K562 (cell line): Measurements from ENCODE around the gene TTC16. TPM values are rescaled to one million over a fixed set of nuclear protein-coding genes. Genes with fewer than 3 reads are reported as not detected.

Source experiments
- PREB ChIP-seq: sonication (generic); formaldehyde crosslinking; IDR thresholded peaks from 2 replicates; pipeline ENCODE4 v1.8.1; 2023; ENCODE audit warnings: mild to moderate bottlenecking, missing genetic modification reagents
- SREBF2 ChIP-seq: sonication (generic); formaldehyde crosslinking; IDR thresholded peaks from 2 replicates; pipeline ENCODE4 v1.4.0; 2020; ENCODE audit warnings: mild to moderate bottlenecking, missing genetic modification reagents
- TSHZ1 ChIP-seq: fragments of 250-450 bp; sonication (Bioruptor Pico); IDR thresholded peaks from 2 replicates; pipeline ENCODE4 v1.4.0; 2020; ENCODE audit warnings: mild to moderate bottlenecking, moderate library complexity
- ZFP1 ChIP-seq: fragments of 450-650 bp; formaldehyde crosslinking; IDR thresholded peaks from 2 replicates; pipeline ENCODE4 v1.4.0; 2020; ENCODE audit warnings: mild to moderate bottlenecking, mixed read lengths
- polyA plus RNA-seq, 8 experiments: library from polyadenylated mRNA; depleted of rRNA in 4 of 8; stranded (reverse) in 5 of 8; unstranded in 3 of 8; fragments of >200 nt; fragmentation: Nextera tagmentation in 2 of 8; fragmentation: Illumina TruSeq in 1 of 8; extraction: Ambion mirVana in 2 of 8; extraction: Trizol in 1 of 8; gene quantifications; 2 replicates each; pipeline versions ENCODE4 v1.2.1 to v1.2.3, GENCODE V29; 2011 to 2014; ENCODE audit warnings: inconsistent platforms in 1 of 8, missing spikeins in 1 of 8
- total RNA-seq, 7 experiments: library from RNA; depleted of rRNA in 6 of 7; stranded (reverse); fragments of >200 nt in 6 of 7; fragmentation: Illumina TruSeq in 2 of 7; extraction: Trizol in 2 of 7; gene quantifications; 2 replicates each; pipeline versions ENCODE4 v1.2.1 to v1.2.3, GENCODE V29; 2011 to 2021; ENCODE audit warnings: low replicate concordance in 1 of 7

The TTC16 gene
- total and polyA plus RNA-seq, 9 of the 15 experiments (the other 6 are each of a cell fraction or from before 2014, with no cell fraction given), result 0.11 TPM; not detected in 8

- TF ChIP-seq TSHZ1, result no peak
- TF ChIP-seq PREB (CRISPR knock-in tag), result no peak
- no peak for TF ChIP-seq ZFP1
- TF ChIP-seq SREBF2 (CRISPR knock-in tag), result no peak
Measured at GRCh38 chr9:127708952-127709587, 6.8 kb upstream of the TTC16 start (continued).
